ENCODE results near the gene S100A16. TPM values are rescaled to one million over a fixed set of nuclear protein-coding genes. Genes with fewer than 3 reads are reported as not detected.
"Not testable (repeated sequence)": the region's sequence is repeated elsewhere in the genome, so short reads cannot be mapped to it uniquely, and the experiment has no call there.

S100A16 gene
- total RNA-seq, 1 experiment from 2014 or later = 196 TPM

DNA sequence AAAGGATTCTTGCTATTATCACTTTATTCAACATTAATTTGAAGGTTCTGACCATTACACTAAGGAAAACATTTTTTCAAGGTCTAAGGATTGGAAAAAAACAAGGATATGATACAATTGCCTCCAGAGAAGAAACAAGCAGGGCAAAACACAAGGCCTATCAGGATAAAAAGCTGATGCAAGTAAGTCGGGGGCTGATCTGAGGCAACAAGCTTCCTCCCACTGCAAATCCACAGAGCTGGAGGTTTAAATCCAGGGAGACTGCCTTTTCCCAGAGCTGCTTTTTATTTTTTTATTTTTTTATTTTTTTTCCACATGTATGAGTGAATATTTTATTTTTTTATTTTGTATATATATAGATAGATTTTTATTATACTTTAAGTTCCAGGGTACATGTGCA lies 27.9 kb downstream of the S100A16 start:
- no peaks in the 10 kb centered on the region for H3K79me2 ChIP-seq (ENCODE audit: insufficient read depth, low read length)
- no peaks in the 10 kb centered on the region for H3K36me3 ChIP-seq (ENCODE audit: control insufficient read depth in 1 of 2, insufficient read depth in 2 of 2, low read length in 2 of 2)
- H3K4me1 ChIP-seq (ENCODE audit: control insufficient read depth in 1 of 2, insufficient read depth in 2 of 2, low read length in 2 of 2) = peaks cover 0 to 6% of the 10 kb centered on the region in 2 experiments; a peak in 2 of 4 replicates
- H3K4me3 ChIP-seq (replicated peaks in 1 of 2; ENCODE audit: low read depth in 1 of 2, low read length in 2 of 2) = no peak overlapping the region
- intact Hi-C loops (cut with micrococcal nuclease) = no loop called here
- no peaks in the 10 kb centered on the region for H3K27me3 ChIP-seq (ENCODE audit: insufficient read depth, low read length)
- no peaks in the 10 kb centered on the region for H3K9me3 ChIP-seq (ENCODE audit: control insufficient read depth in 1 of 2, insufficient read depth in 1 of 2, low read depth in 1 of 2, low read length in 2 of 2)
- TF ChIP-seq SP1 (IDR thresholded peaks at IDR 0.05; ENCODE audit: low read depth) (no peak), POLR2A (IDR thresholded peaks at IDR 0.05; ENCODE audit: borderline replicate concordance, extremely low read depth, insufficient read depth, insufficient read length) (no peak), ELF1 (IDR thresholded peaks at IDR 0.05; ENCODE audit: borderline replicate concordance, low read depth) (no peak)
- RAD21 ChIA-PET (ENCODE audit: low non-redundant PET in 1 of 2, low total read pairs in 2 of 2, uncharacterized antibody in 2 of 2, unreplicated experiment in 2 of 2) = no interaction called here
- ATAC-seq (no peak), DNase-seq (ENCODE audit: low read depth, low spot score) (no peak)
- H2AFZ ChIP-seq (ENCODE audit: low read depth, low read length, poor library complexity, severe bottlenecking) = no peak overlapping the region
- no peak overlapping the region for H3K9ac ChIP-seq (ENCODE audit: low read length)
- CTCF ChIA-PET = interaction anchor here (3.1 kb wide), 1 partner anchor 13 kb away, joined by 9 read pairs; no protein-coding TSS in a partner anchor
- POLR2A ChIA-PET = interaction anchor here (1.0 kb wide), 2 partner anchors 13 to 42 kb away, joined by 3 to 5 read pairs; partner anchors contain the start of gene S100A13
- no peaks in the 10 kb centered on the region for H3K9me2 ChIP-seq (ENCODE audit: insufficient read depth)
- H3K4me2 ChIP-seq (ENCODE audit: low read length) = no peak overlapping the region
- no peaks in the 10 kb centered on the region for H4K20me1 ChIP-seq (ENCODE audit: insufficient read depth)
- no TSS peak for BruUV-seq (replicated peaks)
- no peak overlapping the region for H3K27ac ChIP-seq (ENCODE audit: low read depth, low read length)

DNA sequence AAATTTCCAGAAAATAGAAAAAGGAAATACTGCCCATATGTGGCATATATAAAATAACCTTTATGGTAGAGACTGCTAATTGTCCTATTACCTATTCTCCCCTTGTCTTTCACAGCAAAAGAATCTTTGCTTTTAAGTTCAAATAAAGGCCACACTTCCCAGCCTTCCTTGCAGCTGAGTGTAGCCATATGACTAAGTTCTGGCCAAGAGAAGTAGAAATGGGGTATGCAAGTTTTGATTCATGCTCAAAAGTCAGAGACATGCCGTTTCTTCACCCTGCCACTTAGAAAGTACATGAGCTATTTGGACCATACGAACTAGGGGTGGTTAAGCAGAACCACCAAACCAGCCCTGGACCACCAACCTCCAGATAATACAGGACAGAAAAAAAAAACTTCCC lies 29.0 kb downstream of the S100A16 start:
- H3K4me2 ChIP-seq (ENCODE audit: low read length) = no peak overlapping the region
- no peak for DNase-seq (ENCODE audit: low read depth, low spot score)
- no peaks in the 10 kb centered on the region for H3K9me3 ChIP-seq (ENCODE audit: control insufficient read depth in 1 of 2, insufficient read depth in 1 of 2, low read depth in 1 of 2, low read length in 2 of 2)
- no peaks in the 10 kb centered on the region for H3K36me3 ChIP-seq (ENCODE audit: control insufficient read depth in 1 of 2, insufficient read depth in 2 of 2, low read length in 2 of 2)
- H4K20me1 ChIP-seq (ENCODE audit: insufficient read depth) = no peaks in the 10 kb centered on the region
- ChIA-PET RAD21 (ENCODE audit: low non-redundant PET in 1 of 2, low total read pairs in 2 of 2, uncharacterized antibody in 2 of 2, unreplicated experiment in 2 of 2) (no interaction called here), POLR2A (interaction anchor here (1.0 kb wide), 1 partner anchor 43 kb away, joined by 3 read pairs; the partner anchor contains the start of gene S100A13), CTCF (interaction anchor here (3.1 kb wide), 1 partner anchor 12 kb away, joined by 9 read pairs; no protein-coding TSS in a partner anchor)
- BruUV-seq (replicated peaks) = no TSS peak
- H2AFZ ChIP-seq (ENCODE audit: low read depth, low read length, poor library complexity, severe bottlenecking) = no peak overlapping the region
- no peak for ATAC-seq
- no peaks in the 10 kb centered on the region for H3K27me3 ChIP-seq (ENCODE audit: insufficient read depth, low read length)
- intact Hi-C loops (cut with micrococcal nuclease) = no loop called here
- H3K27ac ChIP-seq (ENCODE audit: low read depth, low read length) = no peak overlapping the region
- TF ChIP-seq, protein P1, sequence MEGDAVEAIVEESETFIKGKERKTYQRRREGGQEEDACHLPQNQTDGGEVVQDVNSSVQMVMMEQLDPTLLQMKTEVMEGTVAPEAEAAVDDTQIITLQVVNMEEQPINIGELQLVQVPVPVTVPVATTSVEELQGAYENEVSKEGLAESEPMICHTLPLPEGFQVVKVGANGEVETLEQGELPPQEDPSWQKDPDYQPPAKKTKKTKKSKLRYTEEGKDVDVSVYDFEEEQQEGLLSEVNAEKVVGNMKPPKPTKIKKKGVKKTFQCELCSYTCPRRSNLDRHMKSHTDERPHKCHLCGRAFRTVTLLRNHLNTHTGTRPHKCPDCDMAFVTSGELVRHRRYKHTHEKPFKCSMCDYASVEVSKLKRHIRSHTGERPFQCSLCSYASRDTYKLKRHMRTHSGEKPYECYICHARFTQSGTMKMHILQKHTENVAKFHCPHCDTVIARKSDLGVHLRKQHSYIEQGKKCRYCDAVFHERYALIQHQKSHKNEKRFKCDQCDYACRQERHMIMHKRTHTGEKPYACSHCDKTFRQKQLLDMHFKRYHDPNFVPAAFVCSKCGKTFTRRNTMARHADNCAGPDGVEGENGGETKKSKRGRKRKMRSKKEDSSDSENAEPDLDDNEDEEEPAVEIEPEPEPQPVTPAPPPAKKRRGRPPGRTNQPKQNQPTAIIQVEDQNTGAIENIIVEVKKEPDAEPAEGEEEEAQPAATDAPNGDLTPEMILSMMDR (IDR thresholded peaks at IDR 0.05 in 2 of 3, conservative IDR thresholded peaks at IDR 0.05 in 1 of 3; ENCODE audit: borderline replicate concordance in 1 of 3, insufficient read depth in 1 of 3, low read depth in 2 of 3, low read length in 2 of 3) = no peak
- TF ChIP-seq, protein P2, sequence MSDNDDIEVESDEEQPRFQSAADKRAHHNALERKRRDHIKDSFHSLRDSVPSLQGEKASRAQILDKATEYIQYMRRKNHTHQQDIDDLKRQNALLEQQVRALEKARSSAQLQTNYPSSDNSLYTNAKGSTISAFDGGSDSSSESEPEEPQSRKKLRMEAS (IDR thresholded peaks at IDR 0.05) = no peak
- no peak for TF ChIP-seq EZH2phosphoT487 (IDR thresholded peaks at IDR 0.05; ENCODE audit: borderline replicate concordance)
- TF ChIP-seq SP1 (IDR thresholded peaks at IDR 0.05; ENCODE audit: low read depth) = no peak
- no peak for TF ChIP-seq SIN3A (IDR thresholded peaks at IDR 0.05; ENCODE audit: low read depth)
- no peak for TF ChIP-seq FOSL1 (IDR thresholded peaks at IDR 0.05; ENCODE audit: low read depth)
- TF ChIP-seq EGR1 (IDR thresholded peaks at IDR 0.05; ENCODE audit: low read depth) = no peak
- TF ChIP-seq RAD21 (IDR thresholded peaks at IDR 0.05; ENCODE audit: low read depth) = no peak
- TF ChIP-seq ZFX (IDR thresholded peaks at IDR 0.05) = no peak
- no peak for TF ChIP-seq CBX3 (IDR thresholded peaks at IDR 0.05; ENCODE audit: low read depth)
- peaks cover 0 to 7% of the 10 kb centered on the region in 2 experiments; a peak in 2 of 4 replicates for H3K4me1 ChIP-seq (ENCODE audit: control insufficient read depth in 1 of 2, insufficient read depth in 2 of 2, low read length in 2 of 2)
- H3K4me3 ChIP-seq (replicated peaks in 1 of 2; ENCODE audit: low read depth in 1 of 2, low read length in 2 of 2) = no peak overlapping the region
- H3K9me2 ChIP-seq (ENCODE audit: insufficient read depth) = no peaks in the 10 kb centered on the region
- no peaks in the 10 kb centered on the region for H3K79me2 ChIP-seq (ENCODE audit: insufficient read depth, low read length)
- H3K9ac ChIP-seq (ENCODE audit: low read length) = no peak overlapping the region

DNA sequence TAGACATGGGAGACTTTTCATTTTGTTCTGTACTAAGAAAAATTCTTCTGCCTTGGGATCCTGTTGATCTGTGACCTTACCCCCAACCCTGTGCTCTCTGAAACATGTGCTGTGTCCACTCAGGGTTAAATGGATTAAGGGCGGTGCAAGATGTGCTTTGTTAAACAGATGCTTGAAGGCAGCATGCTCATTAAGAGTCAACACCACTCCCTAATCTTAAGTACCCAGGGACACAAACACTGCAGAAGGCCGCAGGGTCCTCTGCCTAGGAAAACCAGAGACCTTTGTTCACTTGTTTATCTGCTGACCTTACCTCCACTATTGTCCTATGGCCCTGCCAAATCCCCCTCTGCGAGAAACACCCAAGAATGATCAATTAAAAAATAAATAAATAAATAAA lies 29.4 kb downstream of the S100A16 start:
- CTCF ChIA-PET; POLR2A ChIA-PET; H3K27ac ChIP-seq (ENCODE audit: low read depth, low read length); H3K4me3 ChIP-seq (replicated peaks in 1 of 2; ENCODE audit: low read depth in 1 of 2, low read length in 2 of 2); BruUV-seq (replicated peaks); H3K36me3 ChIP-seq (ENCODE audit: control insufficient read depth in 1 of 2, insufficient read depth in 2 of 2, low read length in 2 of 2); H3K79me2 ChIP-seq (ENCODE audit: insufficient read depth, low read length); H3K27me3 ChIP-seq (ENCODE audit: insufficient read depth, low read length); H3K9ac ChIP-seq (ENCODE audit: low read length); DNase-seq (ENCODE audit: low read depth, low spot score); H4K20me1 ChIP-seq (ENCODE audit: insufficient read depth); intact Hi-C loops (cut with micrococcal nuclease); H3K9me2 ChIP-seq (ENCODE audit: insufficient read depth); H2AFZ ChIP-seq (ENCODE audit: low read depth, low read length, poor library complexity, severe bottlenecking); ATAC-seq; H3K9me3 ChIP-seq (ENCODE audit: control insufficient read depth in 1 of 2, insufficient read depth in 1 of 2, low read depth in 1 of 2, low read length in 2 of 2); RAD21 ChIA-PET (ENCODE audit: low non-redundant PET in 1 of 2, low total read pairs in 2 of 2, uncharacterized antibody in 2 of 2, unreplicated experiment in 2 of 2); H3K4me2 ChIP-seq (ENCODE audit: low read length): not testable (repeated sequence)
- peaks cover 0 to 11% of the 10 kb centered on the region in 2 experiments; a peak in 2 of 4 replicates for H3K4me1 ChIP-seq (ENCODE audit: control insufficient read depth in 1 of 2, insufficient read depth in 2 of 2, low read length in 2 of 2)

Measured in HCT116 (cell line).